ENCODE measurements around the gene WIPI1. TPM values are rescaled to one million over a fixed set of nuclear protein-coding genes. Genes with fewer than 3 reads are reported as not detected.

The WIPI1 gene
- 100 to 1,000 TPM in 1 of 4 donors, 10 to 100 TPM in 3; 71.4 to 131 (median 77.2) TPM for total RNA-seq

- 0% methylated on average over 7 to 13 of the region's 39 CpGs for WGBS, 2 donors
- DNase-seq (ENCODE audit: low spot score in 2 of 2), result peak in 1 of 2 donors; percentile 26
- TF ChIP-seq CTCF (IDR thresholded peaks at IDR 0.05) (peak in 1 of 5 experiments; percentile 5), EP300 (IDR thresholded peaks at IDR 0.05) (no peak), POLR2A (IDR thresholded peaks at IDR 0.05) (peak in 1 of 2 donors; percentile 76)
Measured at GRCh38 chr17:68457168-68457538, at the start of gene WIPI1. TSS of gene WIPI1 (minus strand) at chr17:68457496. CDS start at chr17:68457421, 75 bp downstream.

GRCh38 chr17:68505951-68506350 lies 48.7 kb upstream of the WIPI1 start:
- H3K36me3 ChIP-seq, result no peaks in the 10 kb centered on the region
- H3K27ac ChIP-seq, result no peak overlapping the region
- H3K4me1 ChIP-seq, result peaks cover 0 to 6% (median 0%) of the 10 kb centered on the region in 4 donors
- no peak for DNase-seq (ENCODE audit: low spot score in 2 of 2)
- no peak for TF ChIP-seq POLR2A (IDR thresholded peaks at IDR 0.05)
- H3K4me3 ChIP-seq, result no peak overlapping the region
- no peaks in the 10 kb centered on the region for H3K27me3 ChIP-seq
- no peaks in the 10 kb centered on the region for H3K9me3 ChIP-seq
- 94 to 100% methylated on average over 1 of the region's 1 CpG for WGBS, 2 donors

More at GRCh38 chr17:68457168-68457538, at the start of gene WIPI1:
- H3K4me3 ChIP-seq, result peak within 1 kb of the TSS; percentile 68 to 94 (median 85)
- H3K27ac ChIP-seq, result peak within 1 kb of the TSS; percentile 97 to 99 (median 98)
- peaks cover 0 to 51% (median 30%) of the 10 kb centered on the region in 4 donors for H3K4me1 ChIP-seq
- peaks cover 0 to 5% (median 0%) of the 10 kb centered on the region in 3 donors for H3K36me3 ChIP-seq
- H3K9me3 ChIP-seq, result no peaks in the 10 kb centered on the region
- H3K27me3 ChIP-seq, result no peaks in the 10 kb centered on the region

- Histone ChIP-seq H3K27ac (no peak overlapping the region), H3K9me3 (no peaks in the 10 kb centered on the region), H3K4me1 (peaks cover 0 to 14% (median 0%) of the 10 kb centered on the region in 4 donors), H3K27me3 (no peaks in the 10 kb centered on the region), H3K36me3 (no peaks in the 10 kb centered on the region), H3K4me3 (no peak overlapping the region)
- WGBS, 2 donors, result 74 to 81% methylated on average over 3 of the region's 3 CpGs
- no peak for TF ChIP-seq POLR2A (IDR thresholded peaks at IDR 0.05)
- no peak for DNase-seq (ENCODE audit: low spot score in 2 of 2)
Measured at GRCh38 chr17:68501074-68501473, 43.8 kb upstream of the WIPI1 start.

GRCh38 chr17:68499587-68499986 lies 42.3 kb upstream of the WIPI1 start:
- DNase-seq (ENCODE audit: low spot score in 2 of 2), result no peak
- Histone ChIP-seq H3K27ac (no peak overlapping the region), H3K27me3 (no peaks in the 10 kb centered on the region), H3K36me3 (no peaks in the 10 kb centered on the region), H3K4me3 (no peak overlapping the region), H3K4me1 (peaks cover 0 to 14% (median 0%) of the 10 kb centered on the region in 4 donors), H3K9me3 (no peaks in the 10 kb centered on the region)
- 89 to 90% methylated on average over 5 of the region's 5 CpGs for WGBS, 2 donors
- no peak for TF ChIP-seq EP300 (IDR thresholded peaks at IDR 0.05)
- no peak for TF ChIP-seq CTCF (IDR thresholded peaks at IDR 0.05)
- TF ChIP-seq POLR2A (IDR thresholded peaks at IDR 0.05), result no peak

GRCh38 chr17:68498479-68499326 lies 41.4 kb upstream of the WIPI1 start:
- 40 to 58% methylated on average over 7 of the region's 7 CpGs for WGBS, 2 donors
- TF ChIP-seq POLR2A (IDR thresholded peaks at IDR 0.05), result no peak
- TF ChIP-seq CTCF (IDR thresholded peaks at IDR 0.05), result no peak
- no peak for TF ChIP-seq EP300 (IDR thresholded peaks at IDR 0.05)
- H3K4me1 ChIP-seq, result peaks cover 0 to 15% (median 0%) of the 10 kb centered on the region in 4 donors

GRCh38 chr17:68497885-68498319 lies 40.6 kb upstream of the WIPI1 start:
- DNase-seq (ENCODE audit: low spot score in 2 of 2), result no peak
- H3K9me3 ChIP-seq, result no peaks in the 10 kb centered on the region
- no peaks in the 10 kb centered on the region for H3K36me3 ChIP-seq
- WGBS, 2 donors, result 32 to 37% methylated on average over 3 of the region's 3 CpGs
- peak overlapping the region in 2 of 4 donors; percentile 18 to 21 for H3K27ac ChIP-seq
- no peak overlapping the region for H3K4me3 ChIP-seq
- no peaks in the 10 kb centered on the region for H3K27me3 ChIP-seq
- peaks cover 0 to 23% (median 1%) of the 10 kb centered on the region in 4 donors for H3K4me1 ChIP-seq
- TF ChIP-seq POLR2A (IDR thresholded peaks at IDR 0.05), result no peak
- no peak for TF ChIP-seq EP300 (IDR thresholded peaks at IDR 0.05)
- no peak for TF ChIP-seq CTCF (IDR thresholded peaks at IDR 0.05)

More at GRCh38 chr17:68498479-68499326, 41.4 kb upstream of the WIPI1 start:
- DNase-seq (ENCODE audit: low spot score in 2 of 2), result no peak
- H3K4me3 ChIP-seq, result no peak overlapping the region
- H3K9me3 ChIP-seq, result no peaks in the 10 kb centered on the region
- peak overlapping the region in 2 of 4 donors; percentile 18 to 21 for H3K27ac ChIP-seq
- H3K27me3 ChIP-seq, result no peaks in the 10 kb centered on the region
- no peaks in the 10 kb centered on the region for H3K36me3 ChIP-seq

All from tibial nerve (tissue), 4 donors.